ENCODE results near the gene EVPLL. TPM values are rescaled to one million over a fixed set of nuclear protein-coding genes. Genes with fewer than 3 reads are reported as not detected.
"Not testable (repeated sequence)": the region's sequence is repeated elsewhere in the genome, so short reads cannot be mapped to it uniquely, and the experiment has no call there.

The EVPLL gene
- total RNA-seq, 1 donor from 2014 or later, result not detected

- DNase-seq (ENCODE audit: low spot score); intact Hi-C loops (cut with DNase I): not testable (repeated sequence)
- ATAC-seq, result peak; percentile 48
Measured at GRCh38 chr17:18410736-18411135, 33.2 kb downstream of the EVPLL start.

GRCh38 chr17:18411377-18411864 is 33.8 kb downstream of the EVPLL start:
- intact Hi-C loops (cut with DNase I); DNase-seq (ENCODE audit: low spot score): not testable (repeated sequence)
- ATAC-seq, result peak; percentile 92

GRCh38 chr17:18412001-18412538 is 34.5 kb downstream of the EVPLL start:
- ATAC-seq, result peak; percentile 94
- intact Hi-C loops (cut with DNase I); DNase-seq (ENCODE audit: low spot score): not testable (repeated sequence)

- DNase-seq (ENCODE audit: low spot score); ATAC-seq; intact Hi-C loops (cut with DNase I): not testable (repeated sequence)
Measured at GRCh38 chr17:18421521-18421920, 43.9 kb downstream of the EVPLL start.

- DNase-seq (ENCODE audit: low spot score); ATAC-seq; intact Hi-C loops (cut with DNase I): not testable (repeated sequence)
Measured at GRCh38 chr17:18422464-18422863, 44.9 kb downstream of the EVPLL start.

- intact Hi-C loops (cut with DNase I); ATAC-seq; DNase-seq (ENCODE audit: low spot score): not testable (repeated sequence)
Measured at GRCh38 chr17:18423015-18423414, 45.4 kb downstream of the EVPLL start.

GRCh38 chr17:18425593-18425992 is 48.0 kb downstream of the EVPLL start:
- DNase-seq (ENCODE audit: low spot score); intact Hi-C loops (cut with DNase I); ATAC-seq: not testable (repeated sequence)

GRCh38 chr17:18426639-18427038 is 49.1 kb downstream of the EVPLL start:
- ATAC-seq; intact Hi-C loops (cut with DNase I); DNase-seq (ENCODE audit: low spot score): not testable (repeated sequence)

GRCh38 chr17:18432206-18432605 is 54.6 kb downstream of the EVPLL start:
- intact Hi-C loops (cut with DNase I); ATAC-seq; DNase-seq (ENCODE audit: low spot score): not testable (repeated sequence)

Small RNAs within 50 kb of the gene (microRNA-seq; reads per million reads assigned to microRNA genes)
- not detected for gene MIR6778

Other genes starting within 250 kb of the EVPLL start
- 96.3 TPM for gene ALKBH5, start 193.9 kb upstream of the EVPLL start, total RNA-seq
- gene LLGL1, start 152.1 kb upstream of the EVPLL start, total RNA-seq, result 21.4 TPM
- 244 TPM for gene FLII, start 119.0 kb upstream of the EVPLL start, total RNA-seq
- 15.5 TPM for gene MIEF2, start 117.1 kb upstream of the EVPLL start, total RNA-seq
- 37.0 TPM for gene TOP3A, start 62.8 kb upstream of the EVPLL start, total RNA-seq
- 13.4 TPM for gene SMCR8, start 62.5 kb upstream of the EVPLL start, total RNA-seq
- gene SHMT1, start 14.2 kb upstream of the EVPLL start, total RNA-seq, result 28.0 TPM
- gene LGALS9C, start 99.0 kb downstream of the EVPLL start, total RNA-seq, result 0.18 TPM

Measured in sciatic nerve (tissue), 2 donors.